Measurements from ENCODE around the gene SLC1A7. TPM values are rescaled to one million over a fixed set of nuclear protein-coding genes. Genes with fewer than 3 reads are reported as not detected.

Gene SLC1A7
- total RNA-seq, 4 donors from 2014 or later: 4.7 to 12.8 (median 9.4) TPM; not detected in 1

DNA sequence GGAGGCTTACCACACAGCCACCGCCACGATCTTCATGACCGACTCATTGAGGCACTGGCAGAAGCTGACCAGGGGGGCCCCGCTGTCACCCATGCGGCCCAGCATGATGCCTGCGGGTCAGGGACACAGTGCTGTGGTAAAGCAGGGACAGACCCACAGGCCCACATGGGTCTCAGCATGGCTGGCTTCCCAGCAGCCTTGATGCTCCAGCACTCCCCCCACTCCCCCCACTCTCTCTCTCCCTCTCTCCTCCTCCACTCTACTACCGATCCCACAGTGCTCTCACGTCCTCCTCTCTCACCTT is 49.0 kb downstream of the SLC1A7 start:
- H3K27me3 ChIP-seq: no peaks in the 10 kb centered on the region
- H3K36me3 ChIP-seq: no peaks in the 10 kb centered on the region
- no peaks in the 10 kb centered on the region for H3K9me3 ChIP-seq
- TF ChIP-seq POLR2A (IDR thresholded peaks at IDR 0.05): no peak
- TF ChIP-seq, protein P1, sequence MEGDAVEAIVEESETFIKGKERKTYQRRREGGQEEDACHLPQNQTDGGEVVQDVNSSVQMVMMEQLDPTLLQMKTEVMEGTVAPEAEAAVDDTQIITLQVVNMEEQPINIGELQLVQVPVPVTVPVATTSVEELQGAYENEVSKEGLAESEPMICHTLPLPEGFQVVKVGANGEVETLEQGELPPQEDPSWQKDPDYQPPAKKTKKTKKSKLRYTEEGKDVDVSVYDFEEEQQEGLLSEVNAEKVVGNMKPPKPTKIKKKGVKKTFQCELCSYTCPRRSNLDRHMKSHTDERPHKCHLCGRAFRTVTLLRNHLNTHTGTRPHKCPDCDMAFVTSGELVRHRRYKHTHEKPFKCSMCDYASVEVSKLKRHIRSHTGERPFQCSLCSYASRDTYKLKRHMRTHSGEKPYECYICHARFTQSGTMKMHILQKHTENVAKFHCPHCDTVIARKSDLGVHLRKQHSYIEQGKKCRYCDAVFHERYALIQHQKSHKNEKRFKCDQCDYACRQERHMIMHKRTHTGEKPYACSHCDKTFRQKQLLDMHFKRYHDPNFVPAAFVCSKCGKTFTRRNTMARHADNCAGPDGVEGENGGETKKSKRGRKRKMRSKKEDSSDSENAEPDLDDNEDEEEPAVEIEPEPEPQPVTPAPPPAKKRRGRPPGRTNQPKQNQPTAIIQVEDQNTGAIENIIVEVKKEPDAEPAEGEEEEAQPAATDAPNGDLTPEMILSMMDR (IDR thresholded peaks at IDR 0.05): no peak
- H3K27ac ChIP-seq: no peak overlapping the region
- no peak for DNase-seq
- H3K4me1 ChIP-seq: peaks cover 0 to 21% (median 0%) of the 10 kb centered on the region in 4 donors
- no peak overlapping the region for H3K4me3 ChIP-seq

DNA sequence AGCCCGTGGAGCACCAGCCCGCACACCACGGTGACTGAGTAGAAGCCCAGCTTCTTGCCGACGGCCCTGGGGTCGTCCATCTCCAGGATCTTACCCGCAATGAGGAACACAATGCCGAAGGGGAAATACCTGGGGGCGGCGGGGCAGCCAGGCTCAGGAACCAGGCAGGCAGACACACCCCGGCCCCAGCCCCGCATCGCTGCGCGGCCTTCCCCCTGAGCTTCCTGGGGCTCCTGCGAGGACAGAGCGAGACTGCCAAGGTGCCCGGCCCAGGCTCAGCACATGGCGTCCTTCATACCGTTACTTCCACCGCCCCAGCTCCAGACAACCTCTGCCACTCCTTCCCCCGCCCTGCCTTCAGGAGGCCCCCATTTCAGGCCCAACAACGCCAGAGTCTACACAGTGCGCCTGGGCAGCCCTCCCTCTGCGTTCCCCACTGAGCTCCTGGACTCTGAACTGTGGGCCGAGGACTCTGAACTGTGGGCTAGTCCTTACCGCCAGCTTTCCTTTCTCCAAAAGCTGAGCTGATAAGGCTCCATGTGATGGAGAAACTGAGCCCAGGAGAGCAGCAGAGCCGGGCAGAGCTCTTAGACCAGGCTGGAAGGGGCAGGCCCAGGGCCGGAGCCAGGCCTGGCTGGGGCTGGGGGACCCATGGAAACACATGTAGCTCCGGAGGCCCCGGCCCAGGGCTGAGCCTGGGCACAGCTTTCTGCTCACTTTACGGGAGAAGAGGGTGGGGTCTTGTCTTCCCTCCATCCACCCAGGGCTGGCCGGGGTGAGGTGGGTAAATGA is 49.6 kb downstream of the SLC1A7 start:
- Histone ChIP-seq H3K36me3 (no peaks in the 10 kb centered on the region), H3K4me1 (peaks cover 0 to 21% (median 0%) of the 10 kb centered on the region in 4 donors), H3K27ac (no peak overlapping the region), H3K4me3 (no peak overlapping the region), H3K27me3 (no peaks in the 10 kb centered on the region), H3K9me3 (no peaks in the 10 kb centered on the region)
- DNase-seq: no peak
- TF ChIP-seq, protein P1 (IDR thresholded peaks at IDR 0.05): no peak
- no peak for TF ChIP-seq POLR2A (IDR thresholded peaks at IDR 0.05)

DNA sequence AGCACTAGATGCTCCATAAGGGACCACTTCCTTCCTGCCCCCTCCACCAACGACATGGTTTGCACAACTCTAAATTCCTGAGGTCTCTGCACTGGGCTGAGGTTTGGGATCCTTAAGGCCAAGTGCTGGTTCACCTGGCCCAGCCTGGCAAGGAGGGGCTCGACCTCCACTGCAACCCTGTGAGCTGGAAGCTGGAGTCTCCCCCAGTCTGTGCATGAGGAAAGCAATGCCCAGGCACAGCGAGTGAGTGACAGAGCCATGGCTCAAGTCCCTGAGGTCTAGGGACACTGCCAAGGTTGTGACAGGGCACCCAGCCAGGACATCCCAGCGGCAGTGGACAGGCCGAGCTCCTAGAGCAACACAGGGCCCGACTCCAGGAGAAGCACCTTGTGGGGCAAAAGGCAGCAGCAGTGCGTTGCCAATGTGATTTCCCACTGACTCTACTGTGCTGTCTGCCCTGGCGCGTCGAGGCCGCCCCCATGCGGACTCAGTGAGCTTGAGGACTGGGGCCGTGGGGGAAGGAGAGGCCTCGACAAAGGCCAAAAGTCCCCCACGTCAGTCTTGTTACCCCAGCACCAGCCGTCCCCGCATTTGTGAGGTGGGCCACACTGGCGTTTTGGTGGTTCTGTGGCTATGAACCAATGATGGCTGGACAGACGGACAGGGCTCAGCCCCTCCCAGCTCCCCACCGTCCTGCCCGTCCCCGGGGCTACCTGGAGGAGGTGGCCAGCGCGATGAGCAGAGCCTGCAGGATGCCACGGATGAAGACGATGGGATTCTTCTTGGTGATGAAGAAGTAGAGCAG is 50.4 kb downstream of the SLC1A7 start:
- Histone ChIP-seq H3K4me3 (no peak overlapping the region), H3K9me3 (no peaks in the 10 kb centered on the region), H3K27ac (no peak overlapping the region), H3K4me1 (peaks cover 0 to 21% (median 0%) of the 10 kb centered on the region in 4 donors), H3K27me3 (no peaks in the 10 kb centered on the region), H3K36me3 (no peaks in the 10 kb centered on the region)
- TF ChIP-seq, protein P1 (IDR thresholded peaks at IDR 0.05): no peak
- TF ChIP-seq POLR2A (IDR thresholded peaks at IDR 0.05): no peak
- no peak for DNase-seq

DNA sequence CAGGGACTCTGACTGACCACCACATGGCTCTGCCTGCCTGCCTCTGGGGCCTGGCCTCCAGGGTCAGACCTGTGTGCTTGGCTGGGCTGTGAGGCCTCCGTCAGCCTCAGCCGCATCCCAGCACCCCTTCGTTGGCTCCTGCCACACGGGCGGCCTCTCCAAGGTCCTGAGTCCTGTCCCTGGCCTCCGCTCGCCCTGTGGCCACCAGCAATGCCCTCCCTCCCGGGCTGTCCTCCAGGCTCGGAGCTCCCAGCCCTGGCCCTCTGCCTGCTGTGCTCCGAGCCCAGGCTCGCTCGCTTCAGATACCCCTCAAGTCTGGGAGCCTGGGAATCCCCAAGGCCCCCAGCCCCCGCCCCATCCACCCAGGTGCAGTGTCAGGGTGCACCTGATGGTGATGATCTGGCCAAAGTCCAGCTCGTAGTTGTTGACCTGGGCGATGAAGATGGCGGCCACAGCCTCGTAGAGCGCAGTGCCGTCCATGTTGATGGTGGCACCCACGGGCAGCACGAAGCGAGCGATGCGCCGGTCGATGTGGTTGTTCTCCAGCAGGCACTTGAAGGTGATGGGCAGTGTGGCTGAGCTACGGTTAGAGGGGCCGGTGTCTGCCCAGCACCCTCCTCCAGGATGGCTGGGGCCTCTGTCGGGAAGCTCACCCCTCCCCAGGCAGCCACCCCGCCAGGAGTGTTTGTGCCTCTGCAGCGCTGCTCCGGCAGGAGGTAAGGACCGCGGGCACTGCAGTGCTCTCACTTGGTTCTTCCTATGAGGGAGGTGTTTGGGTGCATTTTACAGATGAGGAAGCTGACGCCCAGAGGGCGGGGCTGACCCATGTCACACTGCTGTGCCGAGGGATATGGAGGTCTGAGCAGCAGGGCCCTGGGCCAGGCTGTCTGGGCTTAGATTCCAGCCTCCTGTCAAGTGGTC is 52.0 kb downstream of the SLC1A7 start:
- Histone ChIP-seq H3K4me1 (peaks cover 0 to 21% (median 0%) of the 10 kb centered on the region in 4 donors), H3K9me3 (no peaks in the 10 kb centered on the region), H3K27ac (peak overlapping the region in 3 of 4 donors; percentile 32 to 67 (median 40)), H3K27me3 (no peaks in the 10 kb centered on the region), H3K36me3 (no peaks in the 10 kb centered on the region), H3K4me3 (peak overlapping the region in 2 of 4 donors; percentile 1 to 11)
- DNase-seq: peak in 1 of 3 donors; percentile 72
- TF ChIP-seq, protein P1 (IDR thresholded peaks at IDR 0.05): no peak
- TF ChIP-seq POLR2A (IDR thresholded peaks at IDR 0.05): no peak

Measured in Peyer's patch (tissue), 4 donors.